OCI-LY3 (cell line): ENCODE measurements around the gene COL13A1.

ENCODE experiments used
- H2AFZ ChIP-seq: fragments of 200-600, 300-600 bp; shearing (Covaris generic); 2 replicates; pipeline ENCODE4 v1.6.0; 2014; ENCODE audit warnings: antibody characterized with exemption, low read depth, low read length
- H3K27ac ChIP-seq: fragments of 200-600, 300-600 bp; sonication (generic); 2 replicates; pipeline ENCODE4 v1.5.1; 2014; ENCODE audit warnings: mild to moderate bottlenecking, low read length, moderate library complexity, mixed read lengths
- H3K27me3 ChIP-seq: fragments of 200-600, 300-600 bp; sonication (generic); 2 replicates; pipeline ENCODE4 v1.6.1; 2014; ENCODE audit warnings: low read depth, low read length, mixed read lengths
- H3K36me3 ChIP-seq: fragments of 200-600, 300-600 bp; sonication (generic); replicated peaks from 2 replicates; pipeline ENCODE3; 2014; ENCODE audit warnings: low read depth, low read length, mixed read lengths
- H3K4me1 ChIP-seq: fragments of 300-600, 200-600 bp; sonication (generic); 2 replicates; pipeline ENCODE4 v1.6.1; 2014; ENCODE audit warnings: low read length, mixed read lengths
- H3K4me2 ChIP-seq: fragments of 200-600, 300-600 bp; sonication (generic); 2 replicates; pipeline ENCODE4 v1.6.1; 2014; ENCODE audit warnings: low read length, mixed read lengths
- H3K4me3 ChIP-seq: fragments of 300-600, 200-600 bp; sonication (generic); 2 replicates; pipeline ENCODE4 v1.5.1; 2014; ENCODE audit warnings: antibody characterized with exemption, mild to moderate bottlenecking, low read length, moderate library complexity
- H3K79me2 ChIP-seq: fragments of 300-600, 200-600 bp; shearing (Covaris generic); 2 replicates; pipeline ENCODE4 v1.6.1; 2014; ENCODE audit warnings: mild to moderate bottlenecking, low read length, mixed read lengths
- H3K9ac ChIP-seq: fragments of 300-600, 200-600 bp; shearing (Covaris generic); 2 replicates; pipeline ENCODE4 v1.6.0; 2014; ENCODE audit warnings: mild to moderate bottlenecking, low read length, moderate library complexity
- H3K9me3 ChIP-seq: fragments of 200-600, 300-600 bp; shearing (Covaris generic); 2 replicates; pipeline ENCODE4 v1.6.1; 2014; ENCODE audit warnings: low read length, mixed read lengths; ENCODE audit not compliant: insufficient read depth
- H4K20me1 ChIP-seq: fragments of 200-600, 300-600 bp; sonication (generic); 2 replicates; pipeline ENCODE4 v1.6.1; 2016; ENCODE audit warnings: low read length, mixed read lengths; ENCODE audit not compliant: insufficient read depth
- EZH2phosphoT487 ChIP-seq: fragments of 200-600 bp; shearing (Covaris generic); IDR thresholded peaks from 2 replicates; pipeline ENCODE4 v1.6.1; 2018; ENCODE audit warnings: antibody characterized with exemption, mixed run types, low read depth
- TF ChIP-seq, protein P1 (sequence below): fragments of 200-600, 300-600 bp; sonication (generic); IDR thresholded peaks from 2 replicates; pipeline ENCODE4 v1.5.1; 2014; ENCODE audit warnings: antibody characterized with exemption, low read length, low read depth

The COL13A1 gene

DNA sequence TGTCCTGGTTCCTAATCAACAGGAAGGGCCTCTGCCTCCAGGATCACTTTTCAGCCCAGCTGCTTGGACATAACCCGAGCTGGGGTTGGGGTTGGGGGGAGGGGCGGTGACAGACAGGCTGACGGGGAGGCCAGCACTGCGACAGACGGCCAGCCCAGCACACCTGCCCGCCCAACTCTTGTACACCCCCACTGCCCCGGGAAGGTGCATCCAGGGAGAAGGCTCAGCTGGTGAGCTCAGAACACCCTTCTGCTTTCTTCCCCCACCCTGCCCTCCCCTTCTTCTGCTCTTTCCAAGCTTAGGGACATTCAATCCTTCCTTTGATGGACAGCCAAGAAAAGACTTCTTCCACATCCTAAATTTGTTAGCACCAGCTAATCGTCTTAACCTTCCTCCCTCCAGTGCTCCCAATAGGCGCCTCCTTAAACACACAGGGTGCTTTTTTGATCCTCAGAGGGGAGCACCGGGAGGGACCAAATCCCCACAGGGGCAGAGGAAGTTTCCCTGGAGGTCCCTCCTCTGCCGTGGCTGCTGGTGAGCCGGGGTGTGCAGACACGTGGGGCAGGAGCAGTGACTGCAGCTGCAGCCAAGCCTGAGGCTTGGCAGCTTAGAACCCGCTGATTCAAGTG is 44.7 kb downstream of the COL13A1 start:
- no peak overlapping the region for H3K9ac ChIP-seq
- no peaks in the 10 kb centered on the region for H4K20me1 ChIP-seq
- TF ChIP-seq EZH2phosphoT487 = no peak
- TF ChIP-seq, protein P1, sequence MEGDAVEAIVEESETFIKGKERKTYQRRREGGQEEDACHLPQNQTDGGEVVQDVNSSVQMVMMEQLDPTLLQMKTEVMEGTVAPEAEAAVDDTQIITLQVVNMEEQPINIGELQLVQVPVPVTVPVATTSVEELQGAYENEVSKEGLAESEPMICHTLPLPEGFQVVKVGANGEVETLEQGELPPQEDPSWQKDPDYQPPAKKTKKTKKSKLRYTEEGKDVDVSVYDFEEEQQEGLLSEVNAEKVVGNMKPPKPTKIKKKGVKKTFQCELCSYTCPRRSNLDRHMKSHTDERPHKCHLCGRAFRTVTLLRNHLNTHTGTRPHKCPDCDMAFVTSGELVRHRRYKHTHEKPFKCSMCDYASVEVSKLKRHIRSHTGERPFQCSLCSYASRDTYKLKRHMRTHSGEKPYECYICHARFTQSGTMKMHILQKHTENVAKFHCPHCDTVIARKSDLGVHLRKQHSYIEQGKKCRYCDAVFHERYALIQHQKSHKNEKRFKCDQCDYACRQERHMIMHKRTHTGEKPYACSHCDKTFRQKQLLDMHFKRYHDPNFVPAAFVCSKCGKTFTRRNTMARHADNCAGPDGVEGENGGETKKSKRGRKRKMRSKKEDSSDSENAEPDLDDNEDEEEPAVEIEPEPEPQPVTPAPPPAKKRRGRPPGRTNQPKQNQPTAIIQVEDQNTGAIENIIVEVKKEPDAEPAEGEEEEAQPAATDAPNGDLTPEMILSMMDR = no peak
- H2AFZ ChIP-seq = no peak overlapping the region
- H3K36me3 ChIP-seq = no peaks in the 10 kb centered on the region
- H3K4me1 ChIP-seq = peaks cover 13% of the 10 kb centered on the region
- no peak overlapping the region for H3K27ac ChIP-seq
- no peaks in the 10 kb centered on the region for H3K79me2 ChIP-seq
- peaks cover 6% of the 10 kb centered on the region; the same call in 1 of the 2 replicates for H3K27me3 ChIP-seq
- no peak overlapping the region for H3K4me2 ChIP-seq
- H3K9me3 ChIP-seq = no peaks in the 10 kb centered on the region
- no peak overlapping the region for H3K4me3 ChIP-seq

DNA sequence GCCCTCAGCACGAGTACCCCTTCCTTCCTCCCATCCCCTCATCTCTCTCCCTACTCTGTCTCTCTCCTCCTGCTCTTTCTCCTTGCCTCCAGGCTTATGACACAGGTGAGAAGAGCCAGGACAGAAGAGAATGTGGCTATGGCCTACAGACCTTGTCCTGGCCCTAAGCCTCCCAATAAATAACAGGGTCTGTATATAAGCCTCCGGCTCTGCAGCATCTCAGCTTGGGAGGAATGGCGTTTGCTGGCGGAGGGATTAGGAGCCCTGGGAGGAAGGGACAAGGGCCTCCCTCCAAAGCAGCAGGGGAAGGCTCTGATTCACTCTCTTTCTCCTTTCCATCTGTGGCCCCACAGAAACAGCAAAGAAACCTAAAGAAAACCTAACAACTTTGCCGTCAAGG is 45.8 kb downstream of the COL13A1 start:
- Histone ChIP-seq H3K79me2 (no peaks in the 10 kb centered on the region), H3K4me3 (no peak overlapping the region), H3K4me1 (peaks cover 3% of the 10 kb centered on the region), H4K20me1 (no peaks in the 10 kb centered on the region), H3K27me3 (peaks cover 6% of the 10 kb centered on the region; the same call in 1 of the 2 replicates), H3K9me3 (no peaks in the 10 kb centered on the region), H3K27ac (no peak overlapping the region), H3K9ac (no peak overlapping the region), H2AFZ (no peak overlapping the region), H3K4me2 (no peak overlapping the region), H3K36me3 (no peaks in the 10 kb centered on the region)
- TF ChIP-seq, protein P1 = no peak
- TF ChIP-seq EZH2phosphoT487 = no peak

DNA sequence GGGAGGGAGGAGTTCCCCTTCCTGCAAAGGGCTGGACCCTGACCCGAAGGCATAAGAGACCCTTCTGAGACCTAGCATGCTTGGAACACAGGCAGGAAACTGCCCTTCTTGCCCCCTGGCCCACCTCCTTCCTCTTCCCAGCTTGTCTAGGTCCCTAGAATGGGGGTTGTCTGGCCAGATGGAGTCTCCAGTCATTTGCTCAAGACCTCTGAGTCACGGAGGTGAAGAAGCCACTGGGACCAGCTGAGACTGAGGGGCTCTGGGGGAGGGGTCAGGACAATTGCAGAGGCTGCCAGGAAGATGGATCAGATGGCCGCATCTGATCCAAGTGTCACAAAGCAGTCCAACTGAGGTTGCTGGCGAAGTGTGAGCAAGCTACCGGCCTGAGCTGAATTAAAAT is 46.2 kb downstream of the COL13A1 start:
- Histone ChIP-seq H3K9me3 (no peaks in the 10 kb centered on the region), H3K9ac (no peak overlapping the region), H3K4me2 (no peak overlapping the region), H4K20me1 (no peaks in the 10 kb centered on the region), H3K36me3 (no peaks in the 10 kb centered on the region), H3K27me3 (peaks cover 6% of the 10 kb centered on the region; the same call in 1 of the 2 replicates), H3K4me3 (no peak overlapping the region), H3K4me1 (no peaks in the 10 kb centered on the region), H2AFZ (no peak overlapping the region), H3K27ac (no peak overlapping the region), H3K79me2 (no peaks in the 10 kb centered on the region)
- TF ChIP-seq, protein P1 = no peak
- no peak for TF ChIP-seq EZH2phosphoT487

DNA sequence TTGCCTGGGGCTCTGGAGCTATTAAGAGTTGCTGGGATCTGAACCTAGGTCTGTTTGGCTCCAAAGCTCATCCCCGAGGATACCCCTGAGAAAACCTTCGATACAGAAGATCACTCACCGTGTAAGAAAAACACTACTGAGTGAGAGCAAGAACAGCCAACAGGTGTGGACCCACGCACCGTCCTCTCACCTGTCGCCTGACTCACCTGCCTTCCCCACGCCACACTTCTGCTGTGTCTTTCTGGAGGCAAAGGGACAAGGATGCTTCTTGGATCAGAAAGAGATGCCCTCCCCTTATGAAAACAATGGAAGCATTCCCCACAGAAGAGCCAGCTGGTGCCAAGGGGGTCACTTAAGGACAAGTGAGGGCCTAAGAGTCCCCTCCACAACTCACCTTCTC is 46.7 kb downstream of the COL13A1 start:
- H3K9me3 ChIP-seq = no peaks in the 10 kb centered on the region
- H3K9ac ChIP-seq = no peak overlapping the region

More for the DNA sequence above, 46.7 kb downstream of the COL13A1 start:
- H3K27ac ChIP-seq = no peak overlapping the region
- H3K79me2 ChIP-seq = no peaks in the 10 kb centered on the region
- H4K20me1 ChIP-seq = no peaks in the 10 kb centered on the region
- peaks cover 6% of the 10 kb centered on the region; the same call in 1 of the 2 replicates for H3K27me3 ChIP-seq
- H2AFZ ChIP-seq = no peak overlapping the region
- no peak overlapping the region for H3K4me2 ChIP-seq
- no peaks in the 10 kb centered on the region for H3K4me1 ChIP-seq
- H3K4me3 ChIP-seq = no peak overlapping the region
- H3K36me3 ChIP-seq = no peaks in the 10 kb centered on the region
- TF ChIP-seq, protein P1 = no peak
- TF ChIP-seq EZH2phosphoT487 = no peak
